AG09309 (cell line): ENCODE results near the gene CNIH3.

Experiments
- DNase-seq: peaks from one replicate; pipeline ENCODE4 v3.0.0-alpha.2; 2010; ENCODE audit warnings: low read depth
- H3K4me3 ChIP-seq: 2 replicates; pipeline ENCODE4 v1.5.1; 2011; ENCODE audit warnings: mild to moderate bottlenecking, low read depth, low read length, moderate library complexity; ENCODE audit not compliant: control insufficient read depth
- CTCF ChIP-seq: IDR thresholded peaks from 2 replicates; pipeline ENCODE4 v1.5.1; 2011; ENCODE audit warnings: mild to moderate bottlenecking, low read depth, low read length, inconsistent platforms; ENCODE audit not compliant: insufficient read depth, control insufficient read depth; ENCODE audit errors: missing control alignments

Gene CNIH3

GRCh38 chr1:224759135-224759534, 143.0 kb downstream of the CNIH3 start:
- DNase-seq = no peak
- no peak for TF ChIP-seq CTCF

GRCh38 chr1:224759681-224760091, 143.6 kb downstream of the CNIH3 start:
- DNase-seq = peak; percentile 7
- H3K4me3 ChIP-seq = no peak overlapping the region
- TF ChIP-seq CTCF = no peak

More at GRCh38 chr1:224759135-224759534, 143.0 kb downstream of the CNIH3 start:
- no peak overlapping the region for H3K4me3 ChIP-seq

- DNase-seq = no peak
- no peak for TF ChIP-seq CTCF
- H3K4me3 ChIP-seq = no peak overlapping the region
These were observed 144.0 kb downstream of the CNIH3 start for GRCh38 chr1:224760163-224760562.

- no peak for DNase-seq
- H3K4me3 ChIP-seq = no peak overlapping the region
These were observed 145.1 kb downstream of the CNIH3 start for GRCh38 chr1:224761245-224761644.

DNA sequence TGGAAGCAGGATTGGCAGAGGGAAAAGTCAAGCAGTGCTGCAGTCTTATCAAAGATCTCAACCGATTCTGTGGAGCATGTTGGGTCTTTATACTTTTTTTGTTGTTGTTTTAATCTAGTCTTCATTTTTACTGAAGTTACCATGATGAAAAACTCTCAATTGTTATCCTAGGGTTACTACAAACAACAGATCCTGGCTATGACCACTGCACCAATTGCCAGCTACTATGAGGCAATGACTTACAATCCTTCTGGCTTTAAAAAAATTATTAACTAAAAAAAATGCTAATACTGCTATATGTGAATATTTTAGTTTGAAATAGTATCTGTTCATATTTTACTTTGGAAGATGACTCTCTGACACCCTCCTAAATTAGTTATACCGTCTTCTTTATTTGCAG, 145.9 kb downstream of the CNIH3 start:
- no peak overlapping the region for H3K4me3 ChIP-seq
- TF ChIP-seq CTCF = no peak
- DNase-seq = no peak

More at GRCh38 chr1:224761245-224761644, 145.1 kb downstream of the CNIH3 start:
- TF ChIP-seq CTCF = no peak

GRCh38 chr1:224762701-224763100, 146.6 kb downstream of the CNIH3 start:
- DNase-seq = no peak
- no peak overlapping the region for H3K4me3 ChIP-seq
- no peak for TF ChIP-seq CTCF
